Measurements from ENCODE around the gene PTP4A1.
"Not testable (repeated sequence)": the region's sequence is repeated elsewhere in the genome, so short reads cannot be mapped to it uniquely, and the experiment has no call there.

Gene PTP4A1

GRCh38 chr6:63572044-63572746 is at the start of gene PTP4A1, which contains the start of gene LOC128125822:
PTP4A1 (plus strand) TSS chr6:63572480; CDS start chr6:63576881, 4,401 bp downstream.
LOC128125822 (plus strand) TSS chr6:63572480.
- peak; percentile 97 for DNase-seq

GRCh38 chr6:63522911-63523287 is 49.4 kb upstream of the PTP4A1 start:
- DNase-seq: not testable (repeated sequence)

- DNase-seq: no peak
These were observed 48.6 kb upstream of the PTP4A1 start for GRCh38 chr6:63523630-63524029.

GRCh38 chr6:63525186-63525878 is 46.9 kb upstream of the PTP4A1 start:
- DNase-seq: no peak

GRCh38 chr6:63526931-63527330 is 45.3 kb upstream of the PTP4A1 start:
- DNase-seq: no peak

GRCh38 chr6:63527658-63528514 is 44.4 kb upstream of the PTP4A1 start:
- no peak for DNase-seq

GRCh38 chr6:63529498-63529897 is 42.8 kb upstream of the PTP4A1 start:
- no peak for DNase-seq

- no peak for DNase-seq
These were observed 42.1 kb upstream of the PTP4A1 start for GRCh38 chr6:63530182-63530581.

- DNase-seq: no peak
These were observed 41.3 kb upstream of the PTP4A1 start for GRCh38 chr6:63530991-63531390.

GRCh38 chr6:63533026-63533425 is 39.3 kb upstream of the PTP4A1 start:
- no peak for DNase-seq

GRCh38 chr6:63533952-63534351 is 38.3 kb upstream of the PTP4A1 start:
- DNase-seq: no peak

GRCh38 chr6:63537201-63537958 is 34.9 kb upstream of the PTP4A1 start:
- no peak for DNase-seq

GRCh38 chr6:63537959-63538300 is 34.4 kb upstream of the PTP4A1 start:
- no peak for DNase-seq

GRCh38 chr6:63538550-63538949 is 33.7 kb upstream of the PTP4A1 start:
- no peak for DNase-seq

GRCh38 chr6:63543001-63543400 is 29.3 kb upstream of the PTP4A1 start:
- DNase-seq: no peak

- no peak for DNase-seq
These were observed 28.3 kb upstream of the PTP4A1 start for GRCh38 chr6:63543982-63544381.

GRCh38 chr6:63546236-63546635 is 26.0 kb upstream of the PTP4A1 start:
- no peak for DNase-seq

- no peak for DNase-seq
These were observed 25.6 kb upstream of the PTP4A1 start for GRCh38 chr6:63546697-63547096.

- DNase-seq: no peak
These were observed 23.2 kb upstream of the PTP4A1 start for GRCh38 chr6:63549076-63549475.

GRCh38 chr6:63553208-63553607 is 19.1 kb upstream of the PTP4A1 start:
- DNase-seq: no peak

GRCh38 chr6:63553900-63554299 is 18.4 kb upstream of the PTP4A1 start:
- no peak for DNase-seq

GRCh38 chr6:63554782-63555181 is 17.5 kb upstream of the PTP4A1 start:
- no peak for DNase-seq

GRCh38 chr6:63556369-63556768 is 15.9 kb upstream of the PTP4A1 start:
- no peak for DNase-seq
